ENCODE measurements around the gene NOL6. TPM values are rescaled to one million over a fixed set of nuclear protein-coding genes. Genes with fewer than 3 reads are reported as not detected.

NOL6 gene
- total RNA-seq, 1 experiment from 2014 or later, result 64.4 TPM

GRCh38 chr9:33430942-33431341 lies 42.8 kb downstream of the NOL6 start:
- Histone ChIP-seq H2AK5ac (ENCODE audit: insufficient read length, low read length) (no peak overlapping the region), H2BK20ac (ENCODE audit: low read depth, low read length, poor library complexity, severe bottlenecking) (no peak overlapping the region), H2BK12ac (ENCODE audit: insufficient read length, low read depth, low read length) (no peak overlapping the region), H3K14ac (ENCODE audit: insufficient read depth, low read length) (no peak overlapping the region), H3T11ph (ENCODE audit: low read length) (no peak overlapping the region), H3K56ac (ENCODE audit: insufficient read length, low read depth, low read length) (no peak overlapping the region), H3K18ac (ENCODE audit: insufficient read length, low read depth, low read length) (no peak overlapping the region), H3K9ac (ENCODE audit: extremely low read depth, insufficient read length, low read length) (no peak overlapping the region), H3K4ac (ENCODE audit: low read depth, low read length) (no peak overlapping the region), H3K4me2 (ENCODE audit: insufficient read depth, insufficient read length, low read length) (no peak overlapping the region), H2BK5ac (ENCODE audit: insufficient read length, low read length) (no peak overlapping the region), H4K91ac (ENCODE audit: insufficient read length, low read depth, low read length) (no peak overlapping the region), H2BK15ac (ENCODE audit: low read depth, low read length) (no peak overlapping the region), H2BK120ac (ENCODE audit: low read depth, low read length, poor library complexity, severe bottlenecking) (no peak overlapping the region), H4K8ac (replicated peaks; ENCODE audit: insufficient read length, low read depth, low read length) (no peak overlapping the region), H3K23me2 (ENCODE audit: insufficient read length, low read depth, low read length, poor library complexity, severe bottlenecking) (no peaks in the 10 kb centered on the region), H3K23ac (ENCODE audit: insufficient read length, low read depth, low read length) (no peak overlapping the region), H3K27me3 (ENCODE audit: insufficient read depth, low read length) (no peaks in the 10 kb centered on the region), H3K79me2 (ENCODE audit: insufficient read depth, low read length) (no peaks in the 10 kb centered on the region), H3K9me3 (ENCODE audit: control insufficient read depth, low read depth, low read length) (no peaks in the 10 kb centered on the region), H4K5ac (ENCODE audit: insufficient read length, low read depth, low read length) (no peak overlapping the region), H3K4me1 (ENCODE audit: insufficient read depth, low read length) (no peaks in the 10 kb centered on the region), H4K20me1 (ENCODE audit: control insufficient read depth, insufficient read depth, insufficient read length) (no peaks in the 10 kb centered on the region), H3K79me1 (ENCODE audit: insufficient read depth, low read depth, low read length, poor library complexity, severe bottlenecking) (no peaks in the 10 kb centered on the region), H2AFZ (ENCODE audit: low read length) (no peak overlapping the region), H3K27ac (ENCODE audit: insufficient read length, low read depth, low read length) (no peak overlapping the region)
- H3K27me3 Mint-ChIP-seq (ENCODE audit: low read depth), result no peaks in the 10 kb centered on the region; the same call in 1 of the 2 replicates
- no peaks in the 10 kb centered on the region for H3K9me3 Mint-ChIP-seq
- no CpG with 5 or more reads among the region's 1 CpG for WGBS (ENCODE audit: extremely low coverage, insufficient read length, low lambda C conversion rate)
- H3K4me1 Mint-ChIP-seq, result peaks cover 1 to 2% of the 10 kb centered on the region in 2 experiments
- H3K4me3 Mint-ChIP-seq, result no peak overlapping the region
- no peak for TF ChIP-seq CTCF (conservative IDR thresholded peaks at IDR 0.05)
- H3K36me3 Mint-ChIP-seq (ENCODE audit: insufficient read depth in 1 of 3, low read depth in 3 of 3), result no peaks in the 10 kb centered on the region
- no peak overlapping the region for H3K27ac Mint-ChIP-seq
- no peak for DNase-seq

All from H9 (cell line).